PC-3 (cell line): ENCODE measurements around the gene DICER1.

ENCODE experiments used
- CTCF ChIP-seq: fragments of 300-600 bp; sonication (generic); conservative IDR thresholded peaks from 2 replicates; pipeline ENCODE4 v1.5.1; 2017; ENCODE audit warnings: antibody characterized with exemption, low read depth, mild to moderate bottlenecking, low read length
- EZH2 ChIP-seq: fragments of 300-600 bp; sonication (generic); IDR thresholded peaks from one replicate; pipeline ENCODE4 v1.6.1; 2017; ENCODE audit warnings: antibody characterized with exemption, mild to moderate bottlenecking, low read length; ENCODE audit not compliant: unreplicated experiment

GRCh38 chr14:95204705-95205104 lies 47.4 kb upstream of the DICER1 start:
- no peak for TF ChIP-seq CTCF
- TF ChIP-seq EZH2 = no peak
